ENCODE results near the gene PATL2.
"Not testable (repeated sequence)": the region's sequence is repeated elsewhere in the genome, so short reads cannot be mapped to it uniquely, and the experiment has no call there.

Gene PATL2

DNA sequence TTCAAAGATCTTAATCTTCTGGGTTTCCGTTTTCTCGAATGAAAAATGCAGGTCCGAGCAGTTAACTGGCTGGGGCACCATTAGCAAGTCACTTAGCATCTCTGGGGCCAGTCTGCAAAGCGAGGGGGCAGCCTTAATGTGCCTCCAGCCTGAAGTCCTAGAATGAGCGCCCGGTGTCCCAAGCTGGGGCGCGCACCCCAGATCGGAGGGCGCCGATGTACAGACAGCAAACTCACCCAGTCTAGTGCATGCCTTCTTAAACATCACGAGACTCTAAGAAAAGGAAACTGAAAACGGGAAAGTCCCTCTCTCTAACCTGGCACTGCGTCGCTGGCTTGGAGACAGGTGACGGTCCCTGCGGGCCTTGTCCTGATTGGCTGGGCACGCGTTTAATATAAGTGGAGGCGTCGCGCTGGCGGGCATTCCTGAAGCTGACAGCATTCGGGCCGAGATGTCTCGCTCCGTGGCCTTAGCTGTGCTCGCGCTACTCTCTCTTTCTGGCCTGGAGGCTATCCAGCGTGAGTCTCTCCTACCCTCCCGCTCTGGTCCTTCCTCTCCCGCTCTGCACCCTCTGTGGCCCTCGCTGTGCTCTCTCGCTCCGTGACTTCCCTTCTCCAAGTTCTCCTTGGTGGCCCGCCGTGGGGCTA lies at the start of gene PATL2, which contains the start of gene B2M:
PATL2 (minus strand) TSS at position 228 of the 647 bp plus-strand sequence. CDS start 34,833 bp downstream, outside the sequence.
B2M (plus strand) TSS at position 422 of the 647 bp plus-strand sequence; CDS start at position 452, 30 bp downstream.
- peak; percentile 91 to 93 for DNase-seq (ENCODE audit: low read depth in 2 of 2)

DNA sequence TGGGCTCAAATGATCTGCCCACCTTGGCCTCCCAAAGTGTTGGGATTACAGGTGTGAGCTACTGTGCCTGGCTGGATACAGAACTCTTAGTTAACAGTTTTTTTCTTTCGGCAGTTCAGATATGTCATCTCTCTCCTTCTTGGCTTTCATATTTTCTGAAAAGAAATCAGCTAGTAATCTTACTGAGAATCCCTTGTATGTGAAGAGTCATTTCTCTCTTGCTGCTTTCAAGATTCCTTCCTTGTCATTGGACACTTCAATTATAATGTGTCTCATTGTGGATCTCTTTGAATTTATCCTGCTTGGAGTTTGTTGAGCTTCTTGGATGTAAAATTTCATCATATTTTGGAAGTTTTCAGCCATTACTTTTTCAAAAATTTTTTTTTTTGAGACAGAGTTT lies 42.2 kb upstream of the PATL2 start:
- no peak for DNase-seq (ENCODE audit: low read depth in 2 of 2)

DNA sequence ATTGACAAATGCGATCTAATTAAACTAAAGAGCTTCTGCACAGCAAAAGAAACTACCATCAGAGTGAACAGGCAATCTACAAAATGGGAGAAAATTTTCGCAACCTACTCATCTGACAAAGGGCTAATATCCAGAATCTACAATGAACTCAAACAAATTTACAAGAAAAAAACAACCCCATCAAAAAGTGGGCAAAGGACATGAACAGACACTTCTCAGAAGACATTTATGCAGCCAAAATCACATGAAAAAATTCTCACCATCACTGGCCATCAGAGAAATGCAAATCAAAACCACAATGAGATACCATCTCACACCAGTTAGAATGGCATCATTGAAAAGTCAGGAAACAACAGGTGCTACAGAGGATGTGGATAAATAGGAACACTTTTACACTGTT lies 32.3 kb upstream of the PATL2 start:
- DNase-seq (ENCODE audit: low read depth in 2 of 2) = not testable (repeated sequence)

GRCh38 chr15:44739222-44739847 lies 28.2 kb upstream of the PATL2 start:
- not testable (repeated sequence) for DNase-seq (ENCODE audit: low read depth in 2 of 2)

- DNase-seq (ENCODE audit: low read depth in 2 of 2) = no peak
Observed at GRCh38 chr15:44738340-44738984, 27.3 kb upstream of the PATL2 start.

DNA sequence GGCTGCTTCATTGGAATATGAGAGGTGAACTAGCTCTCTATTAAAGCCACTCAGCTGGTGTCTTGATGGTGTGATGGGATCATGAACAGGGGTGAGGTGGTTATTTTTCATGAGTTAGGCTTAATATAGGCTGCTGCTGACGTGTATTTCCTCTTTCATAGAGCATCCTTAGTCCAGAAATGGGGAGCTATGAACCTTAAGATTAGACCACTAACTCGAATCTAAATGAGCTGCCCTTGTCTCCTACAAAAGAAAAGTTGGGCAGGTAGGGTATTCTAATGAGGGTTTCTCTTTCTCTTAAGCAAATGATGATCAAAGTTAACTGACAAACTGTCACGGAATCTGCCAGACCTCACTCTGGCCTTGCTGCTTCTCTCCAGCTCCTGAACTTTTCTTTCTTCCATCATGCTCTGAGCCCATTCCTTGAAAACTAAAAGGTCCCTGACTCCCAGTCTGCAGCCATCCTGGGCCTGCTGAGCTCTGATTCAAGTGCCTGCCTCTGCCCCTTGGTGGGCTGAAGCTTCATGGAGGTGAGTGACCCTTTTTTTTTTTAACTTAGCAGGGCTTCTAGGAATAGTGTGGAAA lies 25.1 kb upstream of the PATL2 start, which contains the start of gene TRIM69:
TRIM69 (plus strand) TSS at position 348 of the 585 bp plus-strand sequence; CDS start at position 525, 177 bp downstream.
- no peak for DNase-seq (ENCODE audit: low read depth in 2 of 2)

DNA sequence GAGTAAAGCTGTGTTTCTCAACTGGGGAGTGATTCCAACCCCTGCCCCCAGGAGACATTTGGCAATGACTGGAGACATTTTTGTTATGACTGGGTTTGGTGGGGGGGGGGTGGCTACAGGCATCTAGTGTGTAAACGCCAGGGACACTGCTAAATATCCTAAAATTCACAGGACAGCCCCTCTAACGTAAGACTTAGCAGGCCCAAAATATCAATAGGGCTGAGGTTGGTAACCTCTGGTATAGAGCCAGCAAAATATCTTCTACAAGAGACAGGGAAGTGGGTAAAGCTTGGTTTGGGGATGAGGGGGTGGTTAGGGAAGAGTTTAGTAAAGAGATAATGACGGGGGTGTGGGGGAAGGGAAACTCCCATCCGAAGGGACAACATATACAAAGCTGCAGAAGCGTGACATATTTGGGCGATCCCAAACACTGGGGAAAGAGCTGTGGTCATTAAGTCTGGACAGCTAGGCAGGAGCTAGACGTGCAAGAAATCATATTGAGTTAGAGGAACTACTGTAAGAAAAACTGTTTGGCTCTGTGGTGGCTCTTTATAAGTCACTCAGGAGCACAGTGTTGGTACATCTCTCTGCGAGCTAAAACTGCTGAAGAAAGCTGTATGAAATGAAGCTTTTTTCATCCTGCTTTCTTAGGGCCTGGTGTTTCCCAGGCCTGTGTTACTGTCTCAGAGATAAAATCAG lies 24.5 kb upstream of the PATL2 start:
- no peak for DNase-seq (ENCODE audit: low read depth in 2 of 2)

DNA sequence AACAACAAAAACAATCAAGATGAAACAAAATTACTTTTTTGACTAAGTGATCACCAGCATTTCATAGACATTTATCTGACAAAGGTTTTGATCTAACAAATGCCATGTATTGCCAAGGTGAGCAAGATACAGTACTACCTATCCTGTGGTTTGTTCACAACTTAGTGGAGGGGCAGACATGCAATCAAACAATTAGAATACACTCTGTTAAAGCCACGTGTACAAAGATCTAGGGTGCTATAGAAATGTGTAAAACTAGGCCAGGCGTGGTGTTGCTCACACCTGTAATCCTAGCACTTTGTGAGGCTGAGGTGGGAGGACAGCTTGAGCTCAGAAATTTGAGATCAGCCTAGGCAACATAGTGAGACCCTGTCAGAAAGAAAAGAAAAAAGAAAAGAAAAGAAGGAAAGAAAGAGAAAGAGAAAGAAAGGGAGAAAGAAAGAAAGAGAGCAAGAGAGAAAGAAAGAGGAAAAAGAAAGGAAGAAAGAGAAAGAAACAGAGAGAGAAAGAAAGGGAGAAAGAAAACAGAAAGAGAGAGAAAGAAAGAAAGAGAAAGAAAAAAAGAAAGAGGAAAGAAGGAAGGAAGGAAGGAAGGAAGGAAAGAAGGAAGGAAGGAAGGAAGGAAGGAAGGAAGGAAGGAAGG lies 23.8 kb upstream of the PATL2 start:
- DNase-seq (ENCODE audit: low read depth in 2 of 2) = no peak

GRCh38 chr15:44729408-44730127 lies 18.4 kb upstream of the PATL2 start:
- DNase-seq (ENCODE audit: low read depth in 2 of 2) = no peak

DNA sequence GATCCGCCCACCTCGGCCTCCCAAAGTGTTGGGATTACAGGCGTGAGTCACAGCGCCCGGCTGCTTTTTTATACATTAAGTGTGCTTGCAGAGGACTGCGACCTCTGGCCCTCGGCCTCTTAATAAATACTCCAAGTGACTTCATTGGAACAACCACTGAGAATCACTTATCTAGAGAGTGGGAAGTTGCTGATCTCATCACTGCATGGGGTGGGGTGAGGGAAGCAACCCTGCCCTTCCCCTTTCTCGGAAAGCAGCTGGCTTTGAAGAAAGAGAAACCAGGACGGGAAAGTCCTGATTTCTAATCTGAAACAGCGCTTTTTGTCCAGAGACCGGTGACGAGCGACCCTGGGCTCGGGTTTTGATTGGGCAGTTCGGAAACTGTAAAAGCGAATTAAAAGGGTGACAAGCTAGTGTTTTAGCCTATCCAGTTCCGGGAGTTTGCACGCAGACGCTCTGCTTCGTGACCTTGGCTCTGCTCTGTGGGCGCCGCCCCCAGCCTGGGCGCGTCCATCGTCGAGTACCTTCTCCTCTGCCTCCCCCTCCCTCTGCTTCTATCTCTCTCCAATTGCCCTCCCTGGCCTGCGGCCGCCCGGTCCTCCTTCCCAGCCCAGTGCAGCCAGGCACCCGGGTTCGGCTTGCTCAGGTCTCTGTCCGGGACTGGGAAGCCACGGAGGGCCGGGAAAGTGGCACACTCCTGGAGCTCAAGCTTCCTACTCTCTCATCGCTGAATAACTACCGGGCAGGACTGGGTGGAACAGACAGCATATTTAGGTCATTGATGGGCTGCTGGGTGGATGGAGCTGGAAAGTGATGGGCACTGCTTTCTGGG lies 17.7 kb upstream of the PATL2 start:
- peak; percentile 87 to 92 for DNase-seq (ENCODE audit: low read depth in 2 of 2)

DNA sequence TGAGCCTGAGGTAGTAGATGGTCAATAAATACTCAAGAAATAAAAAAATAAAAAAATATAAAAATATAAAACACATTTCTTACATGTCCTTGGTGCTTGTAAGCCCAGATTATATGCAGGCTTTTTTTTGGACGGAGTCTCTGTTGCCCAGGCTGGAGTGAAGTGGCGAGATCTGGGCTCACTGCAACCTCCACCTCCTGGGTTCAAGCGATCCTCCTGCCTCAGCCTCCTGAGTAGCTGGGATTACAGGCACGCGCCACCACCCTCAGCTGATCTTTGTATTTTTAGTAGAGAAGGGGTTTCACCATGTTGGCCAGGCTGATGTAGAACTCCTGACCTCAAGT lies 17.1 kb upstream of the PATL2 start:
- DNase-seq (ENCODE audit: low read depth in 2 of 2) = not testable (repeated sequence)

- DNase-seq (ENCODE audit: low read depth in 2 of 2) = no peak
Observed at GRCh38 chr15:44727485-44728231, 16.5 kb upstream of the PATL2 start.

- peak in 1 of 2 donors; percentile 47 for DNase-seq (ENCODE audit: low read depth in 2 of 2)
Observed at GRCh38 chr15:44726568-44727484, 15.7 kb upstream of the PATL2 start.

DNA sequence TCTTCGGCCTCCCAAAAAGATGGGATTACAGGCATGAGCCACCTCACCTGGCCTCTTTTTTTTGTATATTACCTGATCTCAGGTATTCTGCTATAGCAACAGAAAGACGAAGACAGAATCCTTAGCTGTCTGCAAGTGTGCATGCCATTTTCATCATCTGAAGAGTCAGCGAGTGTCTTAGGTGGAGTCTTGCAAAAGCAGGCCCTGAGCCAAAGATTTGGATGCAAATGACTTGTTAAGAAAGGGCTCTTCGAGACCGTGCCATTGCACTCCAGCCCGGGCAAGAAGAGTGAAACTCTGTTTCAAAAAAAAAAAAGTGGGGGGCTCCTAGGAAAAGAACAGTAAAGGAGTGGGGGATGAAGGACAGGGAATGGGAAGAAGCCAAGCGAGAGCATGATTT lies 15.0 kb upstream of the PATL2 start:
- DNase-seq (ENCODE audit: low read depth in 2 of 2) = no peak

- DNase-seq (ENCODE audit: low read depth in 2 of 2) = no peak
Observed at GRCh38 chr15:44722011-44722410, 10.9 kb upstream of the PATL2 start.

- DNase-seq (ENCODE audit: low read depth in 2 of 2) = no peak
Observed at GRCh38 chr15:44720460-44721176, 9.5 kb upstream of the PATL2 start.

DNA sequence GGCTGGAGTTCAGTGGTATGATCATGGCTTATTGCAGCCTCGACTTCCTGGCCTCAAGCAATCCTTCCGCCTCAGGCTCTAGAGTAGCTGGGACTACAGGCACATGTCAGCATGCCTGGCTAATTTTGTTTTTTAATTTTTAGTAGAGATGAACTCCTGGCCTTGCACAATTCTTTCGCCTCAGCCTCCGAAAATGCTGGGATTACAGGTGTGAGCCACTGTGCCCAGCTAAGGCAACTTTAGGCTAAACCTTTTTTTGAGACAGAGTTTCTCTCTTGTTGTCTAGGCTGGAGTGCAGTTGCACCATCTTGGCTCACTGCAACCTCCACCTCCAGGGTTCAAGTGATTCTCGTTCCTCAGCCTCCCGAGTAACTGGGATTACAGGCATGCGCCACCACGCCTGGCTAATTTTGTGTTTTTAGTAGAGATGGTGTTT lies 8.9 kb upstream of the PATL2 start:
- not testable (repeated sequence) for DNase-seq (ENCODE audit: low read depth in 2 of 2)

Measured in stimulated activated CD8-positive, alpha-beta memory T cell treated with anti-CD3 and anti-CD28 coated beads, Interleukin-2, amount 100 ng/mL, for 1 hour (primary cell).